Mucosa of descending colon (tissue), 3 donors: ENCODE results near the gene ZSWIM8. TPM values are rescaled to one million over a fixed set of nuclear protein-coding genes. Genes with fewer than 3 reads are reported as not detected.

Experiments used
- ATAC-seq: fragments of 200-7000 bp; cut with Tn5 transposase; one replicate; pipeline ENCODE4 v1.9.1; 2020; ENCODE audit warnings: mild to moderate bottlenecking, moderate library complexity
- DNase-seq, 3 donors: peaks; one replicate each; pipeline ENCODE4 v3.0.0-alpha.2; 2020
- H3K36me3 ChIP-seq: fragments of 200-600 bp; one replicate; pipeline ENCODE4 v1.8.0; 2021; ENCODE audit warnings: low read depth, mild to moderate bottlenecking
- H3K4me1 ChIP-seq: fragments of 200-600 bp; one replicate; pipeline ENCODE4 v1.8.0; 2021; ENCODE audit warnings: low read depth, mild to moderate bottlenecking
- H3K4me3 ChIP-seq: fragments of 200-600 bp; one replicate; pipeline ENCODE4 v1.8.0; 2021; ENCODE audit warnings: mild to moderate bottlenecking
- H3K9me3 ChIP-seq: fragments of 200-600 bp; one replicate; pipeline ENCODE4 v1.8.0; 2021; ENCODE audit warnings: mild to moderate bottlenecking
- CTCF ChIP-seq: fragments of 200-600 bp; IDR thresholded peaks from one replicate; pipeline ENCODE4 v1.8.0; 2022; ENCODE audit warnings: antibody characterized with exemption, mild to moderate bottlenecking
- intact Hi-C, 2 donors: fragments of 100-400 bp; cut with DNase I in 1 of 2; cut with micrococcal nuclease in 1 of 2; formaldehyde crosslinking; loops; one replicate each; pipeline versions ENCODE4 v1.11.0 to v1.11.1; 2022; cut with DNase I, micrococcal nuclease
- total RNA-seq, 3 donors: library from RNA; stranded (reverse); fragmentation: NEBNext Ultra II Directional in 2 of 3; extraction: Animal tissue kit (Norgen Biotek cat#: 25700) in 2 of 3; gene quantifications; one replicate each; pipeline versions ENCODE4 v1.2.1 to v1.2.4, GENCODE V29; 2021 to 2023
- donor health status: DM: no; HTN: no; CAD: no; lungs with moderate emphysema.
- donor health status: DM: no; HTN: no; CAD: no.
- donor health status: DM: no; HTN: yes; CAD: no.

The ZSWIM8 gene
- total RNA-seq, 3 donors from 2014 or later: 72.5 to 119 (median 90.1) TPM

GRCh38 chr10:73812657-73813056 is 27.3 kb downstream of the ZSWIM8 start:
- no peak for TF ChIP-seq CTCF
- no peaks in the 10 kb centered on the region for H3K9me3 ChIP-seq
- peaks cover 8% of the 10 kb centered on the region for H3K4me1 ChIP-seq
- H3K36me3 ChIP-seq: no peaks in the 10 kb centered on the region
- ATAC-seq: no peak
- intact Hi-C loops: no loop called here
- DNase-seq: no peak
- H3K4me3 ChIP-seq: no peak overlapping the region

- ATAC-seq: no peak
- no peak for TF ChIP-seq CTCF
- no peak for DNase-seq
- Histone ChIP-seq H3K4me1 (peaks cover 8% of the 10 kb centered on the region), H3K9me3 (no peaks in the 10 kb centered on the region), H3K36me3 (no peaks in the 10 kb centered on the region), H3K4me3 (no peak overlapping the region)
- intact Hi-C loops: no loop called here
Measured at GRCh38 chr10:73813333-73813732, 27.9 kb downstream of the ZSWIM8 start.

- DNase-seq: no peak
- H3K9me3 ChIP-seq: no peaks in the 10 kb centered on the region
- peaks cover 8% of the 10 kb centered on the region for H3K4me1 ChIP-seq
- no peak for TF ChIP-seq CTCF
- no peak for ATAC-seq
- no peaks in the 10 kb centered on the region for H3K36me3 ChIP-seq
- intact Hi-C loops: no loop called here
- no peak overlapping the region for H3K4me3 ChIP-seq
Measured at GRCh38 chr10:73814276-73814895, 29.0 kb downstream of the ZSWIM8 start.

- TF ChIP-seq CTCF: no peak
- H3K4me1 ChIP-seq: peaks cover 9% of the 10 kb centered on the region
- H3K4me3 ChIP-seq: no peak overlapping the region
- intact Hi-C loops: no loop called here
- no peak for ATAC-seq
- H3K36me3 ChIP-seq: no peaks in the 10 kb centered on the region
- DNase-seq: peak in 1 of 3 donors; percentile 61
- H3K9me3 ChIP-seq: no peaks in the 10 kb centered on the region
Measured at GRCh38 chr10:73814896-73815718, 29.7 kb downstream of the ZSWIM8 start.

GRCh38 chr10:73815719-73816030 is 30.3 kb downstream of the ZSWIM8 start:
- ATAC-seq (no peak), DNase-seq (no peak)
- Histone ChIP-seq H3K36me3 (no peaks in the 10 kb centered on the region), H3K4me1 (peaks cover 7% of the 10 kb centered on the region), H3K4me3 (no peak overlapping the region), H3K9me3 (no peaks in the 10 kb centered on the region)
- no peak for TF ChIP-seq CTCF
- intact Hi-C loops: no loop called here
